Stimulated activated CD8-positive, alpha-beta memory T cell treated with anti-CD3 and anti-CD28 coated beads, Interleukin-2, amount 100 ng/mL, for 1 hour (primary cell): ENCODE results near the gene GALNTL6.

ENCODE experiments used
- DNase-seq, 2 donors: peaks; one replicate each; pipeline ENCODE4 v3.0.0-alpha.2; 2020; ENCODE audit warnings: low read depth in 2 of 2

GALNTL6 gene

DNA sequence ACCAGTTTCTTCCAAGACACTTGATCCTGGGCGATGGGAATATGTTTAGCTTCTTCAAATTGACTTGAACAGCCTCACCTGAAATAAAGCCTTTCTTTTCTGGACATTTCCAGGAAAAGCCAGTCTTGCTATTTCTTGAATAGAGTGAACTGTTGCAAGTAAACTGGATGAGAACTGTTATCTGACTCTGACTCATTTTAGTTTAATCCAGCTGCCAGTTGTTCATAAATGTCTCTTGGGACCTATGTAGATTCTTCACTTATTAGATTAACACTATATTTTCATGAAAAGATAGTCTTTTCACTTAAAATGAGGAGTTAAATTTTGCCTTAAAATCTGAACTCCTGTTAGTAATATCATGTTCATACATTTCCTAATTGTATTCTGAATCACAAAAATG is 740.0 kb downstream of the GALNTL6 start:
- no peak for DNase-seq

- no peak for DNase-seq
Measured at GRCh38 chr4:172554588-172554987, 741.4 kb downstream of the GALNTL6 start.

DNA sequence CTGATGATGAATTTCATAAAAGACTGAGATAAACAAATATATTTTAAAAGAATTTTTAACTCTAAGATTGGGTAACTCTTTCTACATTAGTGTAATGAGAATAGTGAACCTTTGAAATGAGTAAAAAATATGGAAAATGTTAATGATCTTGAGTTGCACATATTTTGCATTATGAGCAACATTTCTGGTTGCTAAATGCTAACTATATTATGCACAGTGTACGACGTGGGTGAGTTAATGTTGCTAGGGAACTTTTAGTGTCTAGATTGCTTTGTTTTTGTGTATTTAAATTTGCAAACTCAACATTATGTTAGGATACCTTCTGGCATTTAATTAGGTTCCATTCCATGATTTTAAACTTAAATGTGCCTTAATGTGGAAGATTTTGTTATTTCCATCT is 742.5 kb downstream of the GALNTL6 start:
- DNase-seq: no peak

DNA sequence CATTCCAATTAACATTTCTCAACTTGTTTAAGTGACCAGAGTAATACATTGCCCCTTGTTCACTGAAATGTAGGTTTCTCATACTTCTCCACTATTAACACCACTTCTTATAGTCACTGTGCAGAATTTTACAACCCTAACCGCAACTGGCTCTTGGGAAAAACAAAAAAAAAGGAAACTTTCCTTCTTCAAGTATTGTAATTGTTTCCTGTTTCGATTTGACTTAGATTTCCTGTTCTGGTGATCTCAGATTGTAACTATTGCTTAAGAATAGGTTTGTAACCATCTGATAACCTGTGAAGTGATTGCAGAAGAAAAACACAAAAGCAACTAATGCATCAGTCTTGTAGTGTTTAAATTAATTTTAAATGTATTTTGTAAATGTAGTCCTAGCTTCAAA is 760.7 kb downstream of the GALNTL6 start:
- DNase-seq: no peak

DNA sequence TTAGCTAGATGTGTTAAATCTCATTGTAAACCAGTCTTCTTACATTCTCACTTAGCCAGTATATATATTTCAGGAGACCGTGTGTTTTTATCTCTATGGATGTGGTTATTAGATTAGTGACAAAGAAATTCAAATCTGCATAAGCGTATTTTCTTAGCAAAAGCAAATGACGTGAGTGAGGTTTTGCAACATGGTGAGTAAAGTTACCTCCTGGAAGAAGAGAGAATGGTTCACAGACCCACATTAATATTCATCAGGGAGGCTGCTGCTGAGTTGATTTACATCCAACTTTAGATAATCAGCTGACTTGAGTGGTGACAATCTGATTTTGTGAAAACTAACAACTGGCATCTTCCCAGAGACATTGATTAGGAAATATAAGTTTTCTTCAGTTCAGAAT is 765.5 kb downstream of the GALNTL6 start:
- no peak for DNase-seq

- DNase-seq: no peak
Measured at GRCh38 chr4:172584816-172585215, 771.6 kb downstream of the GALNTL6 start.

GRCh38 chr4:172596206-172596605 is 783.0 kb downstream of the GALNTL6 start:
- no peak for DNase-seq

DNA sequence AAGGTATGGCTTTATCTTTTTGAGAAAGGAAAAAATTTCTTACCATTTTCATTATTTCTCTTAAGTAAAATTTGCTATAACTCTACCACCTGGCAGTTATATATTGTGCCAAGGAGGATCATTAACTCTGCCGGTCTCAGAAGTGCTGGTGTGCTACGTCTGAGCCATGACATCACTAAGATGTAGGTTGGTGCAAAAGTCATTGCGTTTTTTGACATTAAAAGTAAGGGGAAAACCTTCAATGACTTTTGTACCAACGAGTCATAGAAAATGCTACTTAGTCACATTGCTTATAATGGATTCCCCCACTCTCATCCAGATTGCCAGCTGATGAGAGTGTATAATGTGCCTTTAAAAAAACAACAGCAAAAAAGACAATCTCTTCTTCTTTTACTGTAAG is 786.4 kb downstream of the GALNTL6 start:
- DNase-seq: no peak

GRCh38 chr4:172601195-172601594 is 788.0 kb downstream of the GALNTL6 start:
- no peak for DNase-seq

- DNase-seq: no peak
Measured at GRCh38 chr4:172619218-172619617, 806.0 kb downstream of the GALNTL6 start.

- DNase-seq: no peak
Measured at GRCh38 chr4:172619798-172620197, 806.6 kb downstream of the GALNTL6 start.

- no peak for DNase-seq
Measured at GRCh38 chr4:172628263-172628662, 815.1 kb downstream of the GALNTL6 start.

DNA sequence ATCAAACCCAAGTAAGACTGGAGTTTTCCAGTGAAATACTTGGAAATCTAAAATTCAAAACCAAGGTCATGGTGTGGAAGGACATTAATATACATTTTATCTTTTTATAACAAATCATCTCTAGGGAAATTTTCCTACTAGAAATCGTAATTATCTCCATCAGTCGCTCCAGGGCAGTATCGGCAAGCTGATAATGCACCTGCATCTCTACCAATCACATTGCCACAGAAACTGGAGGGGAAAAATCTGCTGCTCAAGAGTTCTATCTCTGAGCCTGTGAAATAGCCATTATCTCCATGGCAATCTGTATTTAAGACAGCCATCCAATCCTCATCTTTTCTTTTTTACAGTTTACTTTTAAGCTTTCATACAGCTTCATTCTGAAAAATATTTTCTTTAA is 817.1 kb downstream of the GALNTL6 start:
- no peak for DNase-seq

DNA sequence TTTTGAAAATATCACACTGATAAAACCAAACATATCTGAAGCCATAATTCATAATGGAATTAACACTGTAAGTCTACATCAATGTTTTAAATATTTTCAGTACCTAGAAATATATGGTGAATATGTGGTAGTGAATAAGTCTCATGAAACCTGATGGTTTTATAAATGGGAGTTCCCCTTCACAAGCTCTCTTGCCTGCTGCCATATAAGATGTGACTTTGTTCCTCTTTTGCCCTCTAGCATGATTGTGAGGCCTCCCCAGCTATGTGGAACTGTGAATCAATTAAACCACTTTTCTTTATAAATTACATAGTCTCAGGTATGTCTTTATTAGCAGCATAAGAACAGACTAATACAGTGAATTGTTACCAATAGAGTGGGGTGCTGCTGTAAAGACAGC is 818.6 kb downstream of the GALNTL6 start:
- no peak for DNase-seq

DNA sequence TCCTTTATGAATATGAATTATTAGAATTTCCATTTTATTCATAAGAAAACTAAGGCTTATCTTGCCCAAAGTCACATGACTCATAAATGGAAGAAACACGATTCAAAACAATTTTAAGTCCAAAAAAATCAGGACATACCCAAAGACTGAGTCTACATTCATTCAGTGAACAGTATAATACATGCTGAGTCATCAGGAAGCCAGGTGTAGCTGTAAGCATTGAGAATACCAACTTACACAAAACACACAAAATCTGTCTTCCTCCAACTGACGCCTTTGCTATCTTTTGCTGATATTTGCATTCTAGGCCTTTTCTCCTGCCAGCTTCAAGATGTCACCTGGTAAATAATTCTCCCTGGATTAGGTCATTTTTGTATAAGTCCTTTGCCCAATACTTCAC is 835.3 kb downstream of the GALNTL6 start:
- DNase-seq: no peak

GRCh38 chr4:172649143-172649542 is 835.9 kb downstream of the GALNTL6 start:
- DNase-seq: no peak

- DNase-seq: no peak
Measured at GRCh38 chr4:172650758-172651530, 837.7 kb downstream of the GALNTL6 start.

GRCh38 chr4:172651961-172652360 is 838.8 kb downstream of the GALNTL6 start:
- no peak for DNase-seq

GRCh38 chr4:172652369-172652768 is 839.2 kb downstream of the GALNTL6 start:
- DNase-seq: no peak

GRCh38 chr4:172653676-172654075 is 840.5 kb downstream of the GALNTL6 start:
- DNase-seq: no peak

GRCh38 chr4:172654457-172654856 is 841.3 kb downstream of the GALNTL6 start:
- no peak for DNase-seq

GRCh38 chr4:172656055-172656454 is 842.9 kb downstream of the GALNTL6 start:
- DNase-seq: no peak

DNA sequence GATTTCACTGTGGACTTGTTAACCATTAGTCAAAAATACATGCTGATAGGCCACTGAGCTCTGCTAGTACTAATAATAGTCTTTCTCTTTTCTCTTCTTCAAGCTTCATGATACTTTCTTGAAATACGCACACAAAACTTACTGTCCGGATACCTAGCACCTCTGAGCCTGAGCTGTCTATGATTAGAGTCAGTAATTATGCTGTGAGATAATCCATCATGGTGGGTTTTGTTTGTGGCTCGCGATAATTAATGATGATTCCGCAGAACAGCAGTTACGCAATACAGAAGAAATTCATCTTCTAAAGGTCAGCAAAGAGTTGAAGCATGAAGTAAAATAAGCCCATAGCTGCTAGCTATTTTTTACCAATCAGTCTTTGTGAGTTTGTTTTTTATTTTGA is 843.9 kb downstream of the GALNTL6 start:
- no peak for DNase-seq

GRCh38 chr4:172660251-172660650 is 847.0 kb downstream of the GALNTL6 start:
- DNase-seq: no peak
